ENCODE results near the gene PDE4D.

- TF ChIP-seq CTCF (IDR thresholded peaks at IDR 0.05; ENCODE audit: insufficient read depth, low read length) (no peak), POLR2AphosphoS5 (IDR thresholded peaks at IDR 0.05; ENCODE audit: low read depth) (no peak)
These were observed 954.7 kb downstream of the PDE4D start for GRCh38 chr5:58938563-58939424.
